HepG2 (cell line): Measurements from ENCODE around the gene UGT1A7. TPM values are rescaled to one million over a fixed set of nuclear protein-coding genes. Genes with fewer than 3 reads are reported as not detected.

Source experiments
- ARID2 ChIP-seq: sonication (generic); formaldehyde crosslinking; IDR thresholded peaks from 2 replicates; pipeline ENCODE4 v1.8.1; 2022; ENCODE audit warnings: mild to moderate bottlenecking, missing genetic modification reagents, borderline replicate concordance
- FOXM1 ChIP-seq: sonication (generic); formaldehyde crosslinking; IDR thresholded peaks from 2 replicates; pipeline ENCODE4 v1.5.0; 2020; ENCODE audit warnings: missing genetic modification reagents
- HMG20B ChIP-seq: conservative IDR thresholded peaks from 2 replicates; pipeline ENCODE4 v1.6.1; 2016; ENCODE audit warnings: missing genetic modification reagents, missing compliant biosample characterization
- NFYC ChIP-seq: IDR thresholded peaks from 2 replicates; pipeline ENCODE4 v1.6.1; 2016; ENCODE audit warnings: missing genetic modification reagents, missing compliant biosample characterization
- SP5 ChIP-seq: IDR thresholded peaks from 2 replicates; pipeline ENCODE4 v1.6.1; 2016; ENCODE audit warnings: low read depth, borderline replicate concordance
- TAF1 ChIP-seq: sonication (generic); formaldehyde crosslinking; IDR thresholded peaks from 2 replicates; pipeline ENCODE4 v1.4.0; 2020; ENCODE audit warnings: missing genetic modification reagents
- ZBTB46 ChIP-seq: sonication (generic); formaldehyde crosslinking; IDR thresholded peaks from 2 replicates; pipeline ENCODE4 v1.4.0; 2020; ENCODE audit warnings: mild to moderate bottlenecking, missing genetic modification reagents, borderline replicate concordance
- ZNF205 ChIP-seq: IDR thresholded peaks from 2 replicates; pipeline ENCODE4 v1.6.1; 2018; ENCODE audit warnings: missing biosample characterization, missing genetic modification reagents
- ZNF264 ChIP-seq: sonication (generic); formaldehyde crosslinking; IDR thresholded peaks from 2 replicates; pipeline ENCODE4 v1.4.0; 2020; ENCODE audit warnings: missing genetic modification reagents
- ZNF558 ChIP-seq: sonication (generic); formaldehyde crosslinking; IDR thresholded peaks from 2 replicates; pipeline ENCODE4 v1.9.0; 2022; ENCODE audit warnings: mild to moderate bottlenecking, missing genetic modification reagents, borderline replicate concordance
- polyA plus RNA-seq, 8 experiments: library from polyadenylated mRNA; depleted of rRNA in 3 of 8; stranded (reverse) in 7 of 8; unstranded in 1 of 8; fragments of >200 nt; fragmentation: Illumina TruSeq in 4 of 8; extraction: Trizol in 4 of 8; gene quantifications; 2 replicates each; pipeline versions ENCODE4 v1.2.1 to v1.2.3, GENCODE V29; 2011 to 2016; ENCODE audit warnings: low read depth in 4 of 8, missing spikeins in 1 of 8, mixed read lengths in 1 of 8; ENCODE audit not compliant: insufficient read depth in 1 of 8
- total RNA-seq, 5 experiments: library from RNA; depleted of rRNA; stranded (reverse); fragments of >200 nt; fragmentation: Illumina TruSeq; extraction: Trizol; gene quantifications; 2 replicates each; pipeline ENCODE4 v1.2.3, GENCODE V29; 2016; ENCODE audit warnings: low read depth in 1 of 5
- TF ChIP-seq, protein P1 (sequence below): sonication (generic); formaldehyde crosslinking; IDR thresholded peaks from 2 replicates; pipeline ENCODE4 v1.5.1; 2020; ENCODE audit warnings: mild to moderate bottlenecking, missing genetic modification reagents, moderate library complexity
- TF ChIP-seq, protein P2 (sequence below): sonication (generic); formaldehyde crosslinking; IDR thresholded peaks from 2 replicates; pipeline ENCODE4 v1.4.0; 2020; ENCODE audit warnings: missing genetic modification reagents, borderline replicate concordance
- TF ChIP-seq, protein P3 (sequence below): sonication (generic); formaldehyde crosslinking; IDR thresholded peaks from one replicate; pipeline ENCODE4 v1.5.1; 2020; ENCODE audit warnings: mild to moderate bottlenecking, missing genetic modification reagents; ENCODE audit errors: not compliant biosample characterization

The UGT1A7 gene
- total and polyA plus RNA-seq, 2 of the 13 experiments (the other 11 are each of a cell fraction or from before 2014, with no cell fraction given), result not detected

DNA sequence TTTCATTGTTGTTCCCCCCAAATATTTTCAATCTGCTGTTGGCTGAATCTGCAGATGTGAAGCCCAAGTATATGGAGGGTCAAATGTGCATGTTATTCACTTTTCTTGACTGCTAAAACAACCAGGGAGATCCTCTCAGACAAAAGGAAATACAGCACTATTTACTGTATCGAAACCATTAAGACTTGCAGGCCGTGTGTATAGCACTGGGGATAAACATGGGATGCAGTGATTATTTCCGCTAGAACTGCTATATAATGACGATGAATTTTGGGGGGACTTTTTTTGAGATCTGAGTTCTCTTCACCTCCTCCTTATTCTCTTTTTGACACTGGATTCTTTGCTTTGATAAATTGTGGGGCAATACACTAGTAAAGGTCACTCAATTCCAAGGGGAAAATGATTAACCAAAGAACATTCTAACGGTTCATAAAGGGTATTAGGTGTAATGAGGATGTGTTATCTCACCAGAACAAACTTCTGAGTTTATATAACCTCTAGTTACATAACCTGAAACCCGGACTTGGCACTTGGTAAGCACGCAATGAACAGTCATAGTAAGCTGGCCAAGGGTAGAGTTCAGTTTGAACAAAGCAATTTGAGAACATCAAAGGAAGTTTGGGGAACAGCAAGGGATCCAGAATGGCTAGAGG, 74.9 kb downstream of the UGT1A7 start (continued):
- TF ChIP-seq, protein P1, sequence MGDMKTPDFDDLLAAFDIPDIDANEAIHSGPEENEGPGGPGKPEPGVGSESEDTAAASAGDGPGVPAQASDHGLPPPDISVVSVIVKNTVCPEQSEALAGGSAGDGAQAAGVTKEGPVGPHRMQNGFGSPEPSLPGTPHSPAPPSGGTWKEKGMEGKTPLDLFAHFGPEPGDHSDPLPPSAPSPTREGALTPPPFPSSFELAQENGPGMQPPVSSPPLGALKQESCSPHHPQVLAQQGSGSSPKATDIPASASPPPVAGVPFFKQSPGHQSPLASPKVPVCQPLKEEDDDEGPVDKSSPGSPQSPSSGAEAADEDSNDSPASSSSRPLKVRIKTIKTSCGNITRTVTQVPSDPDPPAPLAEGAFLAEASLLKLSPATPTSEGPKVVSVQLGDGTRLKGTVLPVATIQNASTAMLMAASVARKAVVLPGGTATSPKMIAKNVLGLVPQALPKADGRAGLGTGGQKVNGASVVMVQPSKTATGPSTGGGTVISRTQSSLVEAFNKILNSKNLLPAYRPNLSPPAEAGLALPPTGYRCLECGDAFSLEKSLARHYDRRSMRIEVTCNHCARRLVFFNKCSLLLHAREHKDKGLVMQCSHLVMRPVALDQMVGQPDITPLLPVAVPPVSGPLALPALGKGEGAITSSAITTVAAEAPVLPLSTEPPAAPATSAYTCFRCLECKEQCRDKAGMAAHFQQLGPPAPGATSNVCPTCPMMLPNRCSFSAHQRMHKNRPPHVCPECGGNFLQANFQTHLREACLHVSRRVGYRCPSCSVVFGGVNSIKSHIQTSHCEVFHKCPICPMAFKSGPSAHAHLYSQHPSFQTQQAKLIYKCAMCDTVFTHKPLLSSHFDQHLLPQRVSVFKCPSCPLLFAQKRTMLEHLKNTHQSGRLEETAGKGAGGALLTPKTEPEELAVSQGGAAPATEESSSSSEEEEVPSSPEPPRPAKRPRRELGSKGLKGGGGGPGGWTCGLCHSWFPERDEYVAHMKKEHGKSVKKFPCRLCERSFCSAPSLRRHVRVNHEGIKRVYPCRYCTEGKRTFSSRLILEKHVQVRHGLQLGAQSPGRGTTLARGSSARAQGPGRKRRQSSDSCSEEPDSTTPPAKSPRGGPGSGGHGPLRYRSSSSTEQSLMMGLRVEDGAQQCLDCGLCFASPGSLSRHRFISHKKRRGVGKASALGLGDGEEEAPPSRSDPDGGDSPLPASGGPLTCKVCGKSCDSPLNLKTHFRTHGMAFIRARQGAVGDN (CRISPR knock-in tag), result no peak
- no peak for TF ChIP-seq ARID2 (CRISPR knock-in tag)
- TF ChIP-seq ZBTB46, result no peak
- TF ChIP-seq ZNF205, result peak; percentile 89
- TF ChIP-seq, protein P2, sequence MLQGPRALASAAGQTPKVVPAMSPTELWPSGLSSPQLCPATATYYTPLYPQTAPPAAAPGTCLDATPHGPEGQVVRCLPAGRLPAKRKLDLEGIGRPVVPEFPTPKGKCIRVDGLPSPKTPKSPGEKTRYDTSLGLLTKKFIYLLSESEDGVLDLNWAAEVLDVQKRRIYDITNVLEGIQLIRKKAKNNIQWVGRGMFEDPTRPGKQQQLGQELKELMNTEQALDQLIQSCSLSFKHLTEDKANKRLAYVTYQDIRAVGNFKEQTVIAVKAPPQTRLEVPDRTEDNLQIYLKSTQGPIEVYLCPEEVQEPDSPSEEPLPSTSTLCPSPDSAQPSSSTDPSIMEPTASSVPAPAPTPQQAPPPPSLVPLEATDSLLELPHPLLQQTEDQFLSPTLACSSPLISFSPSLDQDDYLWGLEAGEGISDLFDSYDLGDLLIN (CRISPR knock-in tag), result no peak
- TF ChIP-seq HMG20B, result peak; percentile 99
- TF ChIP-seq, protein P3, sequence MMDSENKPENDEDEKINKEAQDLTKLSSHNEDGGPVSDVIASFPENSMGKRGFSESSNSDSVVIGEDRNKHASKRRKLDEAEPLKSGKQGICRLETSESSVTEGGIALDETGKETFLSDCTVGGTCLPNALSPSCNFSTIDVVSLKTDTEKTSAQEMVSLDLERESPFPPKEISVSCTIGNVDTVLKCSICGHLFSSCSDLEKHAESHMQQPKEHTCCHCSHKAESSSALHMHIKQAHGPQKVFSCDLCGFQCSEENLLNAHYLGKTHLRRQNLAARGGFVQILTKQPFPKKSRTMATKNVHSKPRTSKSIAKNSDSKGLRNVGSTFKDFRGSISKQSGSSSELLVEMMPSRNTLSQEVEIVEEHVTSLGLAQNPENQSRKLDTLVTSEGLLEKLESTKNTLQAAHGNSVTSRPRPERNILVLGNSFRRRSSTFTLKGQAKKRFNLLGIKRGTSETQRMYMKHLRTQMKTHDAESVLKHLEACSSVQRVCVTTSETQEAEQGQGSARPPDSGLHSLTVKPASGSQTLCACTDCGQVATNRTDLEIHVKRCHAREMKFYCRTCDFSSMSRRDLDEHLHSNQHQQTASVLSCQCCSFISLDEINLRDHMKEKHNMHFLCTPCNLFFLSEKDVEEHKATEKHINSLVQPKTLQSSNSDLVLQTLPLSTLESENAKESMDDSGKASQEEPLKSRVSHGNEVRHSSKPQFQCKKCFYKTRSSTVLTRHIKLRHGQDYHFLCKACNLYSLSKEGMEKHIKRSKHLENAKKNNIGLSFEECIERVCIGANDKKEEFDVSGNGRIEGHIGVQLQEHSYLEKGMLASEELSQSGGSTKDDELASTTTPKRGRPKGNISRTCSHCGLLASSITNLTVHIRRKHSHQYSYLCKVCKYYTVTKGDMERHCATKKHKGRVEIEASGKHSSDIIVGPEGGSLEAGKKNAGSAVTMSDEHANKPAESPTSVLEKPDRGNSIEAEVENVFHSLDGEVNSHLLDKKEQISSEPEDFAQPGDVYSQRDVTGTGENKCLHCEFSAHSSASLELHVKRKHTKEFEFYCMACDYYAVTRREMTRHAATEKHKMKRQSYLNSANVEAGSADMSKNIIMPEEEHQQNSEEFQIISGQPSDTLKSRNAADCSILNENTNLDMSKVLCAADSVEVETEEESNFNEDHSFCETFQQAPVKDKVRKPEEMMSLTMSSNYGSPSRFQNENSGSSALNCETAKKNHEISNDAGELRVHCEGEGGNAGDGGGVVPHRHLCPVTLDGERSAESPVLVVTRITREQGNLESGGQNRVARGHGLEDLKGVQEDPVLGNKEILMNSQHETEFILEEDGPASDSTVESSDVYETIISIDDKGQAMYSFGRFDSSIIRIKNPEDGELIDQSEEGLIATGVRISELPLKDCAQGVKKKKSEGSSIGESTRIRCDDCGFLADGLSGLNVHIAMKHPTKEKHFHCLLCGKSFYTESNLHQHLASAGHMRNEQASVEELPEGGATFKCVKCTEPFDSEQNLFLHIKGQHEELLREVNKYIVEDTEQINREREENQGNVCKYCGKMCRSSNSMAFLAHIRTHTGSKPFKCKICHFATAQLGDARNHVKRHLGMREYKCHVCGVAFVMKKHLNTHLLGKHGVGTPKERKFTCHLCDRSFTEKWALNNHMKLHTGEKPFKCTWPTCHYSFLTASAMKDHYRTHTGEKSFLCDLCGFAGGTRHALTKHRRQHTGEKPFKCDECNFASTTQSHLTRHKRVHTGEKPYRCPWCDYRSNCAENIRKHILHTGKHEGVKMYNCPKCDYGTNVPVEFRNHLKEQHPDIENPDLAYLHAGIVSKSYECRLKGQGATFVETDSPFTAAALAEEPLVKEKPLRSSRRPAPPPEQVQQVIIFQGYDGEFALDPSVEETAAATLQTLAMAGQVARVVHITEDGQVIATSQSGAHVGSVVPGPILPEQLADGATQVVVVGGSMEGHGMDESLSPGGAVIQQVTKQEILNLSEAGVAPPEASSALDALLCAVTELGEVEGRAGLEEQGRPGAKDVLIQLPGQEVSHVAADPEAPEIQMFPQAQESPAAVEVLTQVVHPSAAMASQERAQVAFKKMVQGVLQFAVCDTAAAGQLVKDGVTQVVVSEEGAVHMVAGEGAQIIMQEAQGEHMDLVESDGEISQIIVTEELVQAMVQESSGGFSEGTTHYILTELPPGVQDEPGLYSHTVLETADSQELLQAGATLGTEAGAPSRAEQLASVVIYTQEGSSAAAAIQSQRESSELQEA (CRISPR knock-in tag), result no peak
- TF ChIP-seq TAF1 (CRISPR knock-in tag), result no peak
- TF ChIP-seq ZNF264 (CRISPR knock-in tag), result peak; percentile 79
- TF ChIP-seq FOXM1 (CRISPR knock-in tag), result no peak
- peak; percentile 80 for TF ChIP-seq SP5 (CRISPR knock-in tag)
- TF ChIP-seq NFYC (CRISPR knock-in tag), result no peak
- no peak for TF ChIP-seq ZNF558 (CRISPR knock-in tag)
